ENCODE results near the gene SHISA6. TPM values are rescaled to one million over a fixed set of nuclear protein-coding genes. Genes with fewer than 3 reads are reported as not detected.
"Not testable (repeated sequence)": the region's sequence is repeated elsewhere in the genome, so short reads cannot be mapped to it uniquely, and the experiment has no call there.

Gene SHISA6
- polyA plus RNA-seq, 1 experiment, result not detected

- ChIA-PET CTCF (no interaction called here), POLR2A (no interaction called here)
- H3K27me3 ChIP-seq (ENCODE audit: control insufficient read depth, insufficient read depth, low read length), result no peaks in the 10 kb centered on the region
- no peaks in the 10 kb centered on the region for H3K36me3 ChIP-seq (ENCODE audit: control insufficient read depth, insufficient read depth, low read length)
- no peak overlapping the region for H3K4me3 ChIP-seq (ENCODE audit: low read depth, low read length)
- TF ChIP-seq CTCF (IDR thresholded peaks at IDR 0.05; ENCODE audit: insufficient read depth, low read depth, low read length), result no peak
- no peak for DNase-seq (ENCODE audit: low read depth)
Observed at GRCh38 chr17:11309850-11310249, 68.8 kb downstream of the SHISA6 start.

GRCh38 chr17:11316451-11316850 is 75.4 kb downstream of the SHISA6 start:
- POLR2A ChIA-PET; DNase-seq (ENCODE audit: low read depth); H3K36me3 ChIP-seq (ENCODE audit: control insufficient read depth, insufficient read depth, low read length); H3K4me3 ChIP-seq (ENCODE audit: low read depth, low read length); H3K27me3 ChIP-seq (ENCODE audit: control insufficient read depth, insufficient read depth, low read length): not testable (repeated sequence)
- CTCF ChIA-PET, result interaction anchor here (0.6 to 1.1 kb wide), 2 partner anchors 9 to 766 kb away, joined by 3 to 5 read pairs; no protein-coding TSS in a partner anchor

- no peak overlapping the region for H3K4me3 ChIP-seq (ENCODE audit: low read depth, low read length)
- H3K27me3 ChIP-seq (ENCODE audit: control insufficient read depth, insufficient read depth, low read length), result no peaks in the 10 kb centered on the region
- DNase-seq (ENCODE audit: low read depth), result no peak
- CTCF ChIA-PET, result no interaction called here
- POLR2A ChIA-PET, result no interaction called here
- H3K36me3 ChIP-seq (ENCODE audit: control insufficient read depth, insufficient read depth, low read length), result no peaks in the 10 kb centered on the region
- TF ChIP-seq CTCF (IDR thresholded peaks at IDR 0.05; ENCODE audit: insufficient read depth, low read depth, low read length), result no peak
Observed at GRCh38 chr17:11318207-11318606, 77.2 kb downstream of the SHISA6 start.

- Histone ChIP-seq H3K36me3 (ENCODE audit: control insufficient read depth, insufficient read depth, low read length) (no peaks in the 10 kb centered on the region), H3K27me3 (ENCODE audit: control insufficient read depth, insufficient read depth, low read length) (no peaks in the 10 kb centered on the region), H3K4me3 (ENCODE audit: low read depth, low read length) (no peak overlapping the region)
- no peak for TF ChIP-seq CTCF (IDR thresholded peaks at IDR 0.05; ENCODE audit: insufficient read depth, low read depth, low read length)
- no peak for DNase-seq (ENCODE audit: low read depth)
- CTCF ChIA-PET, result no interaction called here
- POLR2A ChIA-PET, result no interaction called here
Observed at GRCh38 chr17:11319894-11320293, 78.9 kb downstream of the SHISA6 start.

- no peak for TF ChIP-seq CTCF (IDR thresholded peaks at IDR 0.05; ENCODE audit: insufficient read depth, low read depth, low read length)
- Histone ChIP-seq H3K27me3 (ENCODE audit: control insufficient read depth, insufficient read depth, low read length) (no peaks in the 10 kb centered on the region), H3K36me3 (ENCODE audit: control insufficient read depth, insufficient read depth, low read length) (no peaks in the 10 kb centered on the region), H3K4me3 (ENCODE audit: low read depth, low read length) (no peak overlapping the region)
- DNase-seq (ENCODE audit: low read depth), result no peak
- ChIA-PET POLR2A (no interaction called here), CTCF (no interaction called here)
Observed at GRCh38 chr17:11324021-11324420, 83.0 kb downstream of the SHISA6 start.

- no peaks in the 10 kb centered on the region for H3K27me3 ChIP-seq (ENCODE audit: control insufficient read depth, insufficient read depth, low read length)
- no peaks in the 10 kb centered on the region for H3K36me3 ChIP-seq (ENCODE audit: control insufficient read depth, insufficient read depth, low read length)
- DNase-seq (ENCODE audit: low read depth), result no peak
- TF ChIP-seq CTCF (IDR thresholded peaks at IDR 0.05; ENCODE audit: insufficient read depth, low read depth, low read length), result no peak
- no peak overlapping the region for H3K4me3 ChIP-seq (ENCODE audit: low read depth, low read length)
- ChIA-PET POLR2A (no interaction called here), CTCF (no interaction called here)
Observed at GRCh38 chr17:11324846-11325420, 83.9 kb downstream of the SHISA6 start.
